Glomerular visceral epithelial cell (primary cell): Measurements from ENCODE around the gene TIPIN.
A peak's percentile ranks its signal among the peaks of the same experiment; 100 is the strongest.
"Not testable (repeated sequence)": the region's sequence is repeated elsewhere in the genome, so short reads cannot be mapped to it uniquely, and the experiment has no call there.

ENCODE experiments used
- DNase-seq: peaks from one replicate; pipeline ENCODE4 v3.0.0-alpha.2; 2016; ENCODE audit errors: extremely low spot score

Gene TIPIN

DNA sequence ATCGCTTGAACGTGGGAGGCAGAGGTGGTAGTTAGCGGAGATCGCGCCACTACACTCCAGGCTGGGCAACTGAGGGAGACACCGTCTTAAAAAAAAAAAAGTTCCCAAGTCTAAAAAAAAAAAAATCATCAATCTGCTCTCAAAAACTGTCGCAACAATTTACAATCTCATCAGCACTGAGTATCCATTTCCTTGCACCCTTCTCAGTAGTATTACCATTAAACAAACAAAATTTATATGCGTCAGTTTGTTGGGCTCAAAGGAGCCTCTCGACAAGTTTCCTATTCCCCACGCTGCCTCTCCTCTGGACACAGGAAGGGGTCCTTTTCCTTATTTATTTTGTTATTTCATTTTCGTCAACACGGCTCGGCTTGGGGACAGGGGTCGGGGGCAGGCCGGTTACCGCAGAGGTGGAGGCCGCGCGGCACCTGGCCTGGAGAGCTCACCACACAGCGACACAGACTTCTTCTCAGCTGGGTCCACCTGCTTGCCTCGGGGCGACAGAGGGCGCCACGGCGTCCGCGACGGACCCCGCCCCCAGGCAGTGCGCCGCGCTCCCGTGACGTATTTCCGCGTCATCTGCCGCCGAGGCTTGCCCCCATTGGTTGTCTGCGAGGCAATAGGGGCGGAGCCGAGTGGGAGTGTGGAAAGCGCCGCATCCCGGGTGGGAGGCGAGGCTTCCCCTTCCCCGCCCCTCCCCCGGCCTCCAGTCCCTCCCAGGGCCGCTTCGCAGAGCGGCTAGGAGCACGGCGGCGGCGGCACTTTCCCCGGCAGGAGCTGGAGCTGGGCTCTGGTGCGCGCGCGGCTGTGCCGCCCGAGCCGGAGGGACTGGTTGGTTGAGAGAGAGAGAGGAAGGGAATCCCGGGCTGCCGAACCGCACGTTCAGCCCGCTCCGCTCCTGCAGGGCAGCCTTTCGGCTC is 30.0 kb upstream of the TIPIN start, which contains the start of gene MAP2K1:
Gene MAP2K1, plus strand, starts transcription at position 709 of the 920 bp plus-strand sequence. CDS start 436 bp downstream, outside the sequence.
- peak; percentile 98 for DNase-seq

DNA sequence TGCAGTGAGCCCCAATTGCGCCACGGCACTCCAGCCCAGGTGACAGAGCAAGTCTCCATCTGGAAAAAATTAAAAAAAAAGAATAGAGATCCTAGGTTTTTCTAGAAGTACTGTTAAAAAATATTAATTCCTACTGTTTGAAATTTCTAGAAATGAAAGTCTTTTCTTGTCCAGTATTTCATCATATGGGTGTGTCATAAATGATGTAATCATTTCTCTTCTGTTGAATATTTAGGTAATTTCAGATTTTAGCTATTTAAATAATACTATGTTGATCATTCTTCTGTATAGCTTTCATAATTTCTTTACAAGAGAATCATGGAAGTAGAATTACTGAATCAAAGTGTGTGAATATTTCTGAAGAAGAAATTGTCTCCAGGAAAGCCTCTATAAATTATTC is 24.9 kb upstream of the TIPIN start:
- DNase-seq, result not testable (repeated sequence)

DNA sequence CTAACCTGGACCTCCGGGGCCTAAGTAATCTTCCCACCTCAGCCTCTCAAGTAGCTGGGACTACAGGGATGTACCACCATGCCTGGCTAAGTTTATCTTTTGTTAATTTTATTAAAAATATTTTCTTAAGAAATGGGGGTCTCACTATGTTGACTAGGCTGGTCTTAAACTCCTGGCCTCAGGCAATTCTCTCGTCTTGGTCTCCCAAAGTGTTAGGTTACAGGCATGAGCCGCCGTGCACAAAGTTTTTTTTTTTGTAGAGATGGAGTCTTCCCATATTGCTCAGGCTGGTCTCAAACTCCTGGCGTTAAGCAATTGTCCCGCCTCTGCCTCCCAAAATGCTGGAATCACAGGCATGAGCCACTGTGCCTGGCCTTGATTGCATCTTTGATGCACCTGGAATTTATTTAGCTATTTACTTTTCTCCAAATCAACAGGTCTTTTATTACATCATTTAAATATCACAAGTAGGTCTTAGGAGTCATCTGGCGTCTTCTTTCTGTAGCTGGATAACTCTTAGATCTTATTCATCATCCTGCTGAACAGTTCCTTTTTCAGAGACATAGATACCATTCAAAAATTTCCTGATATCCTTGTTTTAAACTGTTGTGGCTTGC is 22.4 kb upstream of the TIPIN start:
- no peak for DNase-seq

DNA sequence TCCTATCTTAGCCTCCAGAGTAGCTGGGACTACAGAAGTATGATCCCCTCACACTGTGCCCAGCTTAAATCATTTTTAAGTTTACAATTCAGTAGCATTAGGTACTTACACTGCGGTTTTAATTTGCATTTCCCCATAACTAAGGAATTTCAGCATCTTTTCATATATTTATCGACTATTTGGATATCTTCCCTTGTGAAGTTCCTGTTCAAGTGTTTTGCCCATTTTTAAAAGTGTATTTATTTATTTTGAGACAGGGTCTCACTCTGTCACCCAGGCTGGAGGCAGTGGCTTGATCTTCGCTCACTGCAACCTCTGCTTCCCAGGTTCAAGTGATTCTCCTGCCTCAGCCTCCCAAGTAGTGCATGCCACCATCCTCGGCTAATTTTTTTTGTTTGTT is 17.7 kb upstream of the TIPIN start:
- no peak for DNase-seq

DNA sequence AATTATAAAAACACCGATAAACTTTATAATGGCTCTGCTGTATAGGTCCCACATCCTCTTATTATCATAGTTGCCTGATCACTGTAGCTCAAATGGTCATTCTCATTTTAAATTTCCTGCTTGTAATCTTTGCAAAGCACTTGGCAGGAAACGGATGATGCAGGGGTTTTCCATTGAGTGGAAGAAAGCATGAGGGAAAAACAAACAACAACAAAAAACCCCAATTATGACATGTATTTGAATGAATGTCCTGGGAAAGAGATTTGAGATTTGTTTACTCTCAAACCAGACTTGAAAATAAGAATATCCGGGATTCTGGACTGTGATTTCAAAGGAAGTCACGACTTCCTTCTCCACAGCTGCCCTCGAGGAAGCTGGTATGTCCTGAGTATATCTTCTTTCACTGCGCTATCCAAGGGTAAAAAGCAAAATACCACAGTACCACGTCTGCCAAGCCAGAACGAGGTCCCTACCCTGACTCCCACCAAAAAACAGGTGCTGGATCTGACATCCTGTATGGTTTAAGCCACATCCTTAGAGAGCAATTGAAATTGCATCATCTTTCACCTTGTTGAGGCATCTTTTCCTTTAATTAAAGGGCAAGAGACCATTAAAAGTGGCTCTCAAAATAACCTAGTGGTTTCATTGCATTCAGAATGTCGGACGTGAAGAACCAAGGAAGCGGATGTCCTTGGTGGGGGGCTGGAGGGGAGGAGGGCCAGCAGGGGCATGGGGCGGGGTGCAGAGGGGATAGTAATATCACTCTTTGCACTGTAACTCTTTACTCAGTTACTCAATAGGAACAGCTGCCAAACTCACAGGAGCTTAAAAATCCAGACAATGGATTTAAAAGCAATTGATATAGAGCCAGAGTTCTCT is 13.5 kb upstream of the TIPIN start:
- DNase-seq, result peak; percentile 24

DNA sequence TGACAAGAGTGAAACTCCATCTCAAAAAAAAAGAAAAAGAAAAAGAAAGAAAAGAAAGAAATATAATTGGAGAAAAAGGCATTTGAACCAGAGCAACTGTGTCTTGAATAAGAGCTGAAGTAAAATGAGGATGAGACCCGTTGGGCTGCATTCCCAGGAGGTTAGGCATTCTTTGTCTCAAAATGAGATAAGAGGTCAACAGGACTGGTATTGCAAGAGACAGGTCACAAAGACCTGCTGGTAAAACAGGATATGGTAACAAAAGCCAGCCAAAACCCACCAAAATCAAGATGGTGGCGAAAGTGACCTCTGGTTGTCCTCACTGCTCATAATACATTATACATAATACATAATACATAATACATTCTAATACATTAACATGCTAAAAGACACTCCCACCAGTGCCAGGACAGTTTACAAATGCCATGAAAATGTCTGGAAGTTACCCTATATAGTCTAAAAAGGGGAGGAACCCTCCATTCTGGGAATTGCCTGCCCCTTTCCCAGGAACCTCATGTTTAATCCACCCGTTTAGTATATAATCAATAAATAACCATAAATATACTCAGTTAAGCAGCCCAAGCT is 8.6 kb upstream of the TIPIN start:
- DNase-seq, result no peak

DNA sequence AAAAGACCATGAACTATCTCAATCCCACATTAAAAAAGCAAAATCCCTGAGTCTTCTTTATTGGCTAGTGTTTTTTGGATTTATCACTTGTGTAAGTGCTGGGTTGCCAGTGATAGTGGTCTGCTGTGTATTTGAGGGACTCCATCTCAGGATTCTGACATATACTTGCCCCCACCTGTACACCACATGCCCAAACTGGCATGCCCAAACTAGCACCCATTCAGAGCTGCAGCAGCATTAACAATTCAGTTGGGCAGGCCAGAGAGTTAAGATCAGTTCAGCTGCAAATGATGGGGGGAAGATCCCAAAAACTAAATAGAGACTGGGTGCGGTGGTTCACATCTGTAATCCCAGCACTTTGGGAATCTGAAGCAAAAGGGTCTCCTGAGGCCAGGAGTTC is 6.3 kb upstream of the TIPIN start:
- no peak for DNase-seq

DNA sequence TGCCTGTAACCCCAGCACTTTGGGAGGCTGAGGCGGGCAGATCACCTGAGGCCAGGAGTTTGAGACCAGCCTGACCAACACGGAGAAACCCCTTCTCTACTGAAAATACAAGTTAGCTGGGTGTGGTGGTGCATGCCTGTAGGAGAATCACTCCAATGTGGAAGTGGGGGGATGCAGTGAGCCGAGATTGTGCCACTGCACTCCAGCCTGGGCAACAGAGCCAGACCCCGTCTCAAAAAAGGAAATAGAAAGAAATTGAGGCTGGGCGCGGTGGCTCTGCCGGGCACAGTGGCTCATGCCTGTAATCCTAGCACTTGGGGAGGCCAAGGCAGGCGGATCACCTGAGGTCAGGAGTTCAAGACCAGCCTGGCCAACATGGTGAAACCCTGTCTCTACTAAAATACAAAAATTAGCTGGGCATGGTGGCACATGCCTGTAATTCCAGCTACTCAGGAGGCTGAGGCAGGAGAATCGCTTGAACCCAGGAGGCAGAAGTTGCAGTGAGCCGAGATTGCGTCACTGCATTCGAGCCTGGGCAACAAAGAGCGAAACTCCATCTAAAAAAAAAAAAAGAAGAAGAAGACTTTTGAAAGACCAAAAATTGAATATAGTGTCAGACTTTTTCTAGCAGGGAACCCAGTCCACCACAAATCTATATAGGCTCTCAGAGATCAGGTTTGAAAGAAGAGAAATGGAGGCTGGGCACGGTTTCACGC is 5.4 kb upstream of the TIPIN start:
- not testable (repeated sequence) for DNase-seq

DNA sequence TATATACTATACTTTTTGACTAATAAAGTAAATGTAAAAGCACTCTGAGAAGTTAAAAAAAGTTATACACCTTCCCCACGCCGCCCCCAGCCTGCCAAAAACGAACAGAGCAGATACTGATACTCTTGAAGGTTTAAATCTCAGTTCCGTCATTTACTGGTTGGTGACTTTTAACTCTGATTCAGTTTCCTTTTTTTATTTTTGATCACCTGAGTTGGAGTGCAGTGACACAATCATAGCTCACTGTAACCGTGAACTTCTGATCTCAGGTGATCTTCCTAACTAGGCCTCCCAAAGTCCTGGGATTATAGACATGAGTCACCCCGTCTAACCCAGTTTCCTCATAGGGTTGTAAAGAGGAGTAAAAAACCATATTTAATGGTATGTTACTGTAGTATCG is 3.3 kb upstream of the TIPIN start:
- DNase-seq, result no peak

DNA sequence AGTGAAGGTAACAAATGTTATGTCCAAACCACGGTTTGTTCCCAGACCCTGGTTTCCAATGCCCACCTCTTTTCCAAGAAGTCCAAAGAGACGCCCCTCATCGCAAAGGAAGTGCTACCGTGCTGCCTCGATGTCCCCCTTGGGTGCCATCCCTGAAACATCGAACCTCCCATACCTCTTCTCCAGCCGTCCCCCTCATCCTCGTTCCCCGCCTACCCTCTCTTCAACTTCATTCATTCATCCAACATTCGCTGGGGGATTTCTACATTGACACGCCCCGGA is 467 bp downstream of the TIPIN start:
- DNase-seq, result no peak

DNA sequence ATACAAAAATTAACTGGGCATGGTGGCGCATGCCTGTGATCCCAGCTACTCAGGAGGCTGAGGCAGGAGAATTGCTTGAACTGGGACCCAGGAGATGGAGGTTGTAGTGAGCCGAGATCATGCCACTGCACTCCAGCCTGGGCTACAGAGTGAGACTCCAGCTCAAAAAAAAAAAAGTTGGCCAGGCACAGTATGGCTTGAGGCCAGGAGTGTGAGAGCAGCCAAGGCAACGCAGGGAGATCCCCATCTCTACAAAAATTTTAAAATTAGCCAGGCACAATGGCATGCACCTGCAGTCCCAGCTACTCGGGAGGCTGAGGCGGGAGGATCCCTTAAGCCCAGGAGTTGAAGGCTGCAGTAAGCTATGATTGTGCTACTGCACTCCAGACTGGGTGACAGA is 8.0 kb downstream of the TIPIN start:
- DNase-seq, result not testable (repeated sequence)

DNA sequence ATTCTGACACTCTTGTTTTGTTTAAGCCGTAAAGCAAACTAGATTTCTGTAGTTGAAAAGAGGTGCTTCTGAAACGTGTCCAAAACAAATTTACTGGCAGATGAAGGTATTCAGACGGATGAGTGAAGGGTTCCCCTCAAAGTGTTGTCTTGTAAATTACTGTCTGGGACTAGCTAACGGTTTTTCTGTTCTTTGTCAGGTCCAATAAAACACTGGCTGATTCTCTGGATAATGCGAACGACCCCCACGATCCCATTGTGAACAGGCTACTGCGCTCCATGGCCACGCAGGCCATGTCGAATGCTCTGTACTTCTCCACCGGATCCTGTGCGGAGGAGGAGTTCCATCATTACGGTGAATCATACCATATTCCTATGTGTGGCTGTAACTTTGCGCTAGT is 27.7 kb downstream of the TIPIN start:
- DNase-seq, result no peak

DNA sequence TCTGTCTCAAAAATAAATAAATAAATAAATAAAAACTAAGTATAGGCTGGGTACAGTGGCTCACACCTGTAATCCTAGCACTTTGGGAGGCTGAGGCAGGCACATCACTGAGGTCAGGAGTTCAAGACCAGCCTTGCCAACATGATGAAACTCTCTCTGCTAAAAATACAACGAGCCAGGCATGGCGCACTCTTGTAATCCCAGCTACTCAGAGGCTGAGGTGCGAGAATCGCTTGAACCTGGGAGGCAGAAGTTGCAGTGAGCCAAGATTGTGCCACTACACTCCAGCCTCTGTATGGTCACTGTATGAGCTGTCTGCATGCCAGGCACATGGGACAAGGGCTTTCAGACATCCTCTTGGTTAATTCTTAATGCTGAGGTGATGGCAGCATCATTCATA is 28.7 kb downstream of the TIPIN start:
- DNase-seq, result no peak

DNA sequence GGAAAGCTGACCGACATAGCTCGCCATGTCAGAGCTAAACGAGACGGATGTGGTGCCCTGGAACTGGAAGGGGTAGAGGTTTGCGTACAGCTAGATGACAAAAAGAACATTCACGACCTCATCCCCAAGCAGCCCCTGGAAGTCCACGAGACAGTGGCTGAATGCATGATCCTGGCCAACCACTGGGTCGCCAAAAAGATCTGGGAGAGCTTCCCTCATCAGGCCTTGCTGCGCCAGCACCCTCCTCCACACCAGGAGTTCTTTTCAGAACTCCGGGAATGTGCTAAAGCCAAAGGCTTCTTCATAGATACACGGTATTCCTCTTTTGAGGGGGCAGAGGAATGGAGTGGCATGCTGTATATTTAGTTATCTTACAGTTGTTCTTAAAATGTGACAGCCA is 30.4 kb downstream of the TIPIN start:
- DNase-seq, result no peak

DNA sequence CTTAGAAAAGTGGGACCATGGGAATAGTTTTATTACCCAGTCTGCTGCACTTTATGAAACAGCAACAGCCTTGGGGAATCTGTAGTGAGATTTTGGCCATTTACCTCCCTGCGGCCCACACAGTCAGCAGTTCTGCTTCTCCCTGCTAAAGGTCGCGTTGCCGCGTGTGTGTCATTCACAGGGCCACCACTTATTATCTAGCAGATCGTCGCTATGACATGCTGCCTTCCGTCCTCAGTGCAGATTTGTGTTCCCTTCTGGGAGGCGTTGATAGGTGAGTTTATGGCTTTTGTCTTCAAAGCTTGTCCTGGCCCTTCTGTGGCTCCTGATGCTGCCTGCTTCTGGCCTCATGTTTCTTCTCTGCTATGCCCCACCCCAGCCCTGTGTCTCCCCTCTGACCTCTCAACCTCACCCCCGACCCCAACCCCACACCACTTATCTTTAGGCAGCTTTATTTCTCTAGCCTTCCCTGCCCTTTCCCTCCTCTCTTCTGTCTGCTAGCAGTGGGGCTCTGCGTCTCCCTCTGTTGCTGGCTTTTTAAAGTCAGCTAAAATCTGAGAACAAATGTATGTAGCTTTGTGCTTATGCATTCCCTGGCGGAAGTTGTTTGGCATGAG is 33.1 kb downstream of the TIPIN start:
- DNase-seq, result no peak

DNA sequence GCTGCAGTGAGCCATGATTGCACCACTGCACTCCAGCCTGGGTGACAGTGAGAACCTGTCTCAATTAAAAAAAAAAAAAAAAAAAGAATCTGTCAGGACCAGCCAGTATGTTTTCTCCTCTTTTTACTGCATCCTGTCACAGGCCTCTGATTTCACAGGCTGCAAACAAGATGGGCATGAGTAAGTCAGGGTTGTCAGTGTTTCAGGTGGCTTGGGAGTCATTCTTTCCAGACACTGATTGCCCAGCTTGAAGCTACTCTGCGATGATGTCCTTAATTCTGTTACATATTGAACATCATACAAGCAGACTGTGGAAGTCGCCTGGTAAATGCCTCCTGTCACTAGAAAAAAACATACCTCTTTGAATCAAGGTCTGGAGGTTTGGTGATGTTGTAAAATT is 44.3 kb downstream of the TIPIN start:
- DNase-seq, result no peak

DNA sequence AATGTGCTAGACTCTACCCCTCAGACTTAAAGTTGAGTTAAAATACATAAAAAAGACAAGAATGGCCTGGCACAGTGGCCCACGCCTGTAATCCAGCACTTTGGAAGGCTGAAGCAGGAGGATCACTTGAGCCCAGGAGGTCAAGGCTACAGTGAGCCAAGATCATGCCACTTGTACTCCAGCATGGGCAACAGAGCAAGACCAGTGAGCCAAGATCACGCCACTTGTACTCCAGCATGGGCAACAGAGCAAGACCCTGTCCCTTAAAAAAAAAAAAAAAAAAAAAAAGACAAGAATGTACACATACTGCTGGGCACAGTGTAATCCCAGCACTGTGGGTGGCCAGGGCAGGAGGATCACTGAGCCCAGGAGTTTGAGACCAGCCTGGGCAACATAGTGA is 45.7 kb downstream of the TIPIN start:
- no peak for DNase-seq

DNA sequence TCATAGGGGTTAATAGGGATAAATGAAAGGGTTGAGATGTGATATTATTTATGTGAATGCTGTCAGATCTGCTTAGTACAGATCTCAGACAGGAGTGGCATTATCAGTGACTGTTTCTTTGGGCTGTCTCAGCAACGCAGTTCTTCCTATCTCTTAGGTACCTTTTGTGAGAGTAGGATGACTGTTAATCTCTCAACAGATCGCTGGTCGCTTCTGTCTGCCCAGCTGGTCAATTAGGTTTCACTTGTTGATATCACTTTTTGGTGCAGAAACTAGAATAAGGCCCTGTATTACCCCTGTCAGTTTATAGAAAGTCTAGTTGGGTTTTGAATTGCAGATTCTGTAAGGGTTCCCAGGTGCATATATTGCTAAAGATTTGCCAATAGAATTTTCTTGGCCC is 46.7 kb downstream of the TIPIN start:
- no peak for DNase-seq

DNA sequence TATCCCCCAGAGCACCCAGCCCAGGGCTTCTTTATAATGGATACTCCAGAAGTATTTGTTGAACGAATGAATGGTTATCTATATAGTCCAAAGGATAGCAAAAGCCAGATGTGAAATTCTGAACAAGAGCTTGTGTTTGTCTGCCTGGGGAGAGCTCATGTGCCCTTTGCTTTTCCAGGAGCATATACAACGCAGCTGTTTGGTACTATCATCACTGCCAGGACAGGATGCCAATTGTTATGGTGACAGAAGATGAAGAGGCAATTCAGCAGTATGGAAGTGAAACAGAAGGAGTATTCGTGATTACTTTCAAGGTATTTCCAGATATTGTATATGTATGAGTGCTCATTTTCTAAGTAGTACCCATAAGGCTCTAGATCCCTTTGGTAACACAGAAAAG is 48.0 kb downstream of the TIPIN start:
- no peak for DNase-seq

DNA sequence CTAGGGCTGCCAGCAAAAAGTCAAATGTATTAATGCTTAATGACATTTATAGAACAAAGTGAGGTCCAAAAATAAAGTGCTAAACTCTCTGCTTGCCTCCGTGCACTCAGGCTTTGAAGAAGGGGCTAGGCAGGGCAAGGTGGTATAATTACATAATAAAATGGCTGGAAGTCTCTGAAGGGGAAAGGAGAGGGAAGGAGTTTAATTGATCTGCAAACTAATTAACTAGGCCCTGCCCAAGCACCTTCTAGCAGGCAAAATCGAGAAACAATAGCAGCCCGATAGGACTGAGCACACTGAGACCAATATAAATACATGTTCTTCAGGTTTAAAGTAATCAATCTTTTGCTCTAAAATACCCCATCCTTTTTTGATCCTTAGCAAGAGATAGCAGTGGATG is 50.1 kb downstream of the TIPIN start:
- no peak for DNase-seq

DNA sequence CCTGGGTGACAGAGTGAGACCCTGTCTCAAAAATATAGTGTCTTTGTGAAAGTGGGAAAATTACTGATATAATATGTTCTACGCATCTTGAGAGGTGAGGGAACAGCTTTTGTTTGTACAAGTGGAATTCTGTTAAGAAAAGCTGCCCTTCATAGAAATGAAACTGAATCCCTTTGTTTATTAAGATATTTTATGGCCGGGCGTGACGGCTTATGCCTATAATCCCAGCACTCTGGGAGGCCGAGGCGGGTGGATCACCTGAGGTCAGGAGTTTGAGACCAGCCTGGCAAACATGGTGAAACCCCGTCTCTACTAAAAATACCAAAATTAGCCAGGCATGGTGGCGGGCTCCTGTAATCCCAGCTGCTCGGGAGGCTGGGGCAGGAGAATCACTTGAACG is 52.1 kb downstream of the TIPIN start:
- DNase-seq, result not testable (repeated sequence)
